HL-60 (cell line): ENCODE data around the gene ATRIP.
A peak's percentile ranks its signal among the peaks of the same experiment; 100 is the strongest.

Experiments
- DNase-seq, 2 experiments: peaks; one replicate each; pipeline ENCODE4 v3.0.0-alpha.2; 2010 to 2020; ENCODE audit warnings: low read depth in 1 of 2, low spot score in 1 of 2
- H3K27ac ChIP-seq: fragments of 250-450 bp; sonication (Bioruptor Pico); replicated peaks from 2 replicates; pipeline ENCODE4 v1.5.1; 2020; ENCODE audit warnings: mild to moderate bottlenecking, moderate library complexity
- H3K27me3 ChIP-seq: fragments of 250-450 bp; sonication (Bioruptor Pico); 2 replicates; pipeline ENCODE4 v1.5.1; 2021; ENCODE audit warnings: mild to moderate bottlenecking, moderate library complexity; ENCODE audit not compliant: insufficient read depth, poor library complexity, severe bottlenecking
- H3K4me3 ChIP-seq: replicated peaks from 2 replicates; pipeline ENCODE4 v1.5.1; 2011; ENCODE audit warnings: mild to moderate bottlenecking, control low read depth, low read length; ENCODE audit not compliant: insufficient read depth
- GABPA ChIP-seq: IDR thresholded peaks from 2 replicates; pipeline ENCODE4 v1.6.1; 2012; ENCODE audit warnings: low read depth
- POLR2AphosphoS5 ChIP-seq: IDR thresholded peaks from 2 replicates; pipeline ENCODE4 v1.6.1; 2012; ENCODE audit warnings: low read depth
- SPI1 ChIP-seq: IDR thresholded peaks from 2 replicates; pipeline ENCODE4 v1.6.1; 2012; ENCODE audit warnings: low read depth, mild to moderate bottlenecking, borderline replicate concordance
- TF ChIP-seq, protein P1 (sequence below): IDR thresholded peaks from one replicate; pipeline ENCODE4 v1.5.1; 2011; ENCODE audit warnings: low read length, control low read depth, inconsistent platforms; ENCODE audit not compliant: insufficient read depth
- TF ChIP-seq, protein P2 (sequence below): IDR thresholded peaks from 2 replicates; pipeline ENCODE4 v1.6.1; 2012; ENCODE audit warnings: low read depth; ENCODE audit not compliant: insufficient replicate concordance

The ATRIP gene

DNA sequence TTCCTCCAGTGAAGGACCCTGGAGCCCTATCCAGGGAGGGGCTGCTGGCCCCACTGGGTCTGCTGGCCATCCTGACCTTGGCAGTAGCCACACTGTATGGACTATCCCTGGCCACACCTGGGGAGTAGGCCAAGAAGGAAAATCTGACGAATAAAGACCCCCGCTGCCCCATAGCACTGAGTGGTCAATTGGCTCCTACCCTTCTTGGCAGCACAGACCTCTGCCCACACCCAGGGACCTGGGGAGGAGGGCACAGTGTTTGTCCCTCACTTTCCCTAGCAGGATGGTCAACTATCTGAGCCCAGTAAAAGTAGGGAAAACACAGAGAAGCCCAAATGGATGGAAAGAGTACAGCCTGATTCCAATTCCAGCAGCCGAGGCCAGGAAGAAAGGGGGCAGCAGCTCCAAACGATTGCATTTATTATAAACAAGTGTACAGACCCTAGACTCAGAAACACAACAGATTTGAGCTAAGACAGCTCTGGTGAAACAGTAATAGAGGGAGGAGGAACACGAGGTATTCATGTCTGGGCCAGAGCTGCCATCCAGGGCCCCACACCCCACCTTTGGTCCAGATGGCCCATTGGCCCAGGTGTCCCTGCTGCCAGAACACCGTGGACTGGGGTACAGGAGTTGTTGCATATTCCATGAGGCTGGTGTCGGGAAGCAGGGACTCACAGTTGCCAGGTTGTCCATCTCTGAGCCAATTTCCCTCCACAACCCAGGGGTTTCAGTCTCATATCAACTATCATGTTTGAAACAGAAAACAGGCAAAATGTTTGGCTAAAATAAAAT is 21.1 kb downstream of the ATRIP start:
- no peak for DNase-seq
- H3K27ac ChIP-seq, result no peak overlapping the region

GRCh38 chr3:48468329-48468731 is 21.8 kb downstream of the ATRIP start:
- TF ChIP-seq POLR2AphosphoS5, result no peak
- Histone ChIP-seq H3K27ac (no peak overlapping the region), H3K27me3 (no peaks in the 10 kb centered on the region), H3K4me3 (no peak overlapping the region)
- no peak for DNase-seq

More for the DNA sequence above, 21.1 kb downstream of the ATRIP start:
- Histone ChIP-seq H3K27me3 (no peaks in the 10 kb centered on the region), H3K4me3 (peak overlapping the region; percentile 57)
- no peak for TF ChIP-seq SPI1
- no peak for TF ChIP-seq GABPA
- TF ChIP-seq, protein P1, sequence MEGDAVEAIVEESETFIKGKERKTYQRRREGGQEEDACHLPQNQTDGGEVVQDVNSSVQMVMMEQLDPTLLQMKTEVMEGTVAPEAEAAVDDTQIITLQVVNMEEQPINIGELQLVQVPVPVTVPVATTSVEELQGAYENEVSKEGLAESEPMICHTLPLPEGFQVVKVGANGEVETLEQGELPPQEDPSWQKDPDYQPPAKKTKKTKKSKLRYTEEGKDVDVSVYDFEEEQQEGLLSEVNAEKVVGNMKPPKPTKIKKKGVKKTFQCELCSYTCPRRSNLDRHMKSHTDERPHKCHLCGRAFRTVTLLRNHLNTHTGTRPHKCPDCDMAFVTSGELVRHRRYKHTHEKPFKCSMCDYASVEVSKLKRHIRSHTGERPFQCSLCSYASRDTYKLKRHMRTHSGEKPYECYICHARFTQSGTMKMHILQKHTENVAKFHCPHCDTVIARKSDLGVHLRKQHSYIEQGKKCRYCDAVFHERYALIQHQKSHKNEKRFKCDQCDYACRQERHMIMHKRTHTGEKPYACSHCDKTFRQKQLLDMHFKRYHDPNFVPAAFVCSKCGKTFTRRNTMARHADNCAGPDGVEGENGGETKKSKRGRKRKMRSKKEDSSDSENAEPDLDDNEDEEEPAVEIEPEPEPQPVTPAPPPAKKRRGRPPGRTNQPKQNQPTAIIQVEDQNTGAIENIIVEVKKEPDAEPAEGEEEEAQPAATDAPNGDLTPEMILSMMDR, result no peak
- TF ChIP-seq, protein P2, sequence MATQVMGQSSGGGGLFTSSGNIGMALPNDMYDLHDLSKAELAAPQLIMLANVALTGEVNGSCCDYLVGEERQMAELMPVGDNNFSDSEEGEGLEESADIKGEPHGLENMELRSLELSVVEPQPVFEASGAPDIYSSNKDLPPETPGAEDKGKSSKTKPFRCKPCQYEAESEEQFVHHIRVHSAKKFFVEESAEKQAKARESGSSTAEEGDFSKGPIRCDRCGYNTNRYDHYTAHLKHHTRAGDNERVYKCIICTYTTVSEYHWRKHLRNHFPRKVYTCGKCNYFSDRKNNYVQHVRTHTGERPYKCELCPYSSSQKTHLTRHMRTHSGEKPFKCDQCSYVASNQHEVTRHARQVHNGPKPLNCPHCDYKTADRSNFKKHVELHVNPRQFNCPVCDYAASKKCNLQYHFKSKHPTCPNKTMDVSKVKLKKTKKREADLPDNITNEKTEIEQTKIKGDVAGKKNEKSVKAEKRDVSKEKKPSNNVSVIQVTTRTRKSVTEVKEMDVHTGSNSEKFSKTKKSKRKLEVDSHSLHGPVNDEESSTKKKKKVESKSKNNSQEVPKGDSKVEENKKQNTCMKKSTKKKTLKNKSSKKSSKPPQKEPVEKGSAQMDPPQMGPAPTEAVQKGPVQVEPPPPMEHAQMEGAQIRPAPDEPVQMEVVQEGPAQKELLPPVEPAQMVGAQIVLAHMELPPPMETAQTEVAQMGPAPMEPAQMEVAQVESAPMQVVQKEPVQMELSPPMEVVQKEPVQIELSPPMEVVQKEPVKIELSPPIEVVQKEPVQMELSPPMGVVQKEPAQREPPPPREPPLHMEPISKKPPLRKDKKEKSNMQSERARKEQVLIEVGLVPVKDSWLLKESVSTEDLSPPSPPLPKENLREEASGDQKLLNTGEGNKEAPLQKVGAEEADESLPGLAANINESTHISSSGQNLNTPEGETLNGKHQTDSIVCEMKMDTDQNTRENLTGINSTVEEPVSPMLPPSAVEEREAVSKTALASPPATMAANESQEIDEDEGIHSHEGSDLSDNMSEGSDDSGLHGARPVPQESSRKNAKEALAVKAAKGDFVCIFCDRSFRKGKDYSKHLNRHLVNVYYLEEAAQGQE, result no peak
- TF ChIP-seq POLR2AphosphoS5, result no peak

DNA sequence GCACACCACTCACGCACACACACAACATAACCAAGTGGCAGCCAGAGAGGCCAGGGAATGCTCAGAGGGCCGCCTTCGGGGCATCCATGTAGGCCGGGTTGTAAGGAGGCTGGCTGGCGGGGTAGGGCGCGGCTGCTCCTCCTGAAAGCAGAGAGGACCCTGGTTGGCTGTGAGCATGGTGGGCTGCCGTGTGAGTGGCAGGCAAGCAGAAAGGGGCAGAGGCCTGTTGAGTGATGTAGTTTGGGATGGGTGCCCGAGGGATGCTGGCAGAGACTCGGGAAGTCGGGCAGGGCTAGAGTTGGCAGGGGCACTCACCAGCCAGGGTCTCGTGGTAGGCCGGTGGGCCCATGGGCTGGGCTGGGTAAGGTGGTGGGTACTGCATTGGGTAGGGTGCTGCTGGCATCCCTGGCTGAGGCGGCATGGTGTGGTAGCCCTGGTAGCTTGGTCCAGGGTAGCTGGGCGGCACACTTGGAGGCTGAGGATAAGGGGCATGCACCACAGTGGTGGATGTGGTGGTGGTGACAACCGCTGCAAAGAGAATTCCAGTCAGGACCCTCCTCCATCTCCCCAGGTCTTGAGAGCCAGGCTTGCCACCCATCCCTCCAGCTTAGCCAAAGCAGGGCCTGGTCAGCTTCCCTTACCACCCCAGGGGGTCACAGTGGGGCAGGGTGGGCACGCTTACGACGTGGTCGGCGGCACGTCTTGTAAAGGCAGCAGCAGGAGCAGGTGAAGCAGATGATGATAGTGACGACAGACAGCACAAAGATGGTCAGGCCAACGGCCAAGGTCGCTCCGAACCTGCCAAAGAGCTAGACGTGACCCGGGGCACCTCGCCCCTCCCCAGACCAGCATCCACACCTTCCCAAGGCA is 22.7 kb downstream of the ATRIP start:
- no peak for TF ChIP-seq GABPA
- TF ChIP-seq SPI1, result no peak
- TF ChIP-seq POLR2AphosphoS5, result no peak
- TF ChIP-seq, protein P1, result no peak
- TF ChIP-seq, protein P2, result no peak
- H3K27me3 ChIP-seq, result no peaks in the 10 kb centered on the region
- no peak overlapping the region for H3K27ac ChIP-seq
- no peak for DNase-seq
- no peak overlapping the region for H3K4me3 ChIP-seq

DNA sequence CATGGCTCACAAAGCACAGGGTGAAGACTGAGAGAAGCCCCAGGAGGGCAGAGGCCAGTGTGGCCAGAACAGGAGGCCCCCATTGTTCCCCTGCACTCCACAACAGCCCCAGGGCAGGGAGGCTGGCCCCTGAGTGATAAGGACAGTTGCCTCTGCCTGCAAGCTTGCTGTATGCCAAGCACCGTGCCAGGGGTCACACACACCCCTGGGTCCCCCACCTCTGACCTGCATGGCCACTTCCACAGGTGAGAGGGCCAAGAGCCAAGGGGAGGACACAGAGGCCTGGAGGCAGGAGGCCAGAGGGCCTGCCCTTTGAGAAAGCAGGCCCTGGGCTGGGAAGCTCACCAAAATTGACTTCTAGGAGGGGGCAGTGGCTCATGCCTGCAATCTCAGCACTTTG is 23.7 kb downstream of the ATRIP start:
- Histone ChIP-seq H3K27me3 (no peaks in the 10 kb centered on the region), H3K4me3 (no peak overlapping the region), H3K27ac (peak overlapping the region; percentile 22; the same call in 1 of the 2 replicates)
- DNase-seq, result no peak
- TF ChIP-seq SPI1, result no peak
- TF ChIP-seq, protein P2, result no peak
- no peak for TF ChIP-seq POLR2AphosphoS5
- TF ChIP-seq GABPA, result no peak
- TF ChIP-seq, protein P1, result no peak
